H54 (cell line): ENCODE data around the gene KPNA3.

Experiments used
- DNase-seq: peaks from one replicate; pipeline ENCODE4 v3.0.0; 2011; ENCODE audit warnings: low spot score, mixed read lengths; ENCODE audit not compliant: insufficient read length
- FAIRE-seq: peaks from 3 replicates; lab custom pipeline; 2011; peaks lifted over from hg19 to GRCh38; lab: Jason Lieb, UNC
- POLR2A ChIP-seq: IDR thresholded peaks from 2 replicates; pipeline ENCODE4 v1.6.1; 2011; ENCODE audit warnings: low read depth, mild to moderate bottlenecking, low read length

The KPNA3 gene

GRCh38 chr13:49653478-49653877 lies 139.0 kb downstream of the KPNA3 start:
- TF ChIP-seq POLR2A: no peak
- DNase-seq (no peak), FAIRE-seq (no peak)

- no peak for DNase-seq
- TF ChIP-seq POLR2A: no peak
- FAIRE-seq: no peak
Observed at GRCh38 chr13:49652355-49653305, 139.9 kb downstream of the KPNA3 start.

GRCh38 chr13:49651570-49652354 lies 140.7 kb downstream of the KPNA3 start:
- no peak for DNase-seq
- FAIRE-seq: no peak
- no peak for TF ChIP-seq POLR2A

- no peak for TF ChIP-seq POLR2A
- FAIRE-seq (no peak), DNase-seq (no peak)
Observed at GRCh38 chr13:49649963-49650312, 142.5 kb downstream of the KPNA3 start.
